Adrenal gland (tissue), 12 donors: ENCODE results near the gene TMEM38A. TPM values are rescaled to one million over a fixed set of nuclear protein-coding genes. Genes with fewer than 3 reads are reported as not detected.
"Not testable (repeated sequence)": the region's sequence is repeated elsewhere in the genome, so short reads cannot be mapped to it uniquely, and the experiment has no call there.

Experiments used
- DNase-seq, 7 donors: peaks; one replicate each; pipeline ENCODE4 v3.0.0-alpha.2; 2019 to 2020
- H3K27ac ChIP-seq, 5 donors: fragments of 200-600 bp; sonication (generic) in 4 of 5; 1 replicate in 3 of 5; 2 replicates in 2 of 5; pipeline versions ENCODE4 v1.5.1 to v1.8.0; 2016 to 2020; ENCODE audit warnings: mild to moderate bottlenecking in 1 of 5
- H3K27me3 ChIP-seq: fragments of 200-600 bp; 2 replicates; pipeline ENCODE4 v1.8.0; 2021
- H3K36me3 ChIP-seq, 2 donors: fragments of 200-600 bp; replicated peaks in 1 of 2; 1 replicate in 1 of 2; 2 replicates in 1 of 2; pipeline versions ENCODE4 v1.5.1 to v1.8.0; 2018 to 2022
- H3K4me1 ChIP-seq, 2 donors: fragments of 200-600 bp; replicated peaks in 1 of 2; 1 replicate in 1 of 2; 2 replicates in 1 of 2; pipeline versions ENCODE4 v1.5.1 to v1.8.0; 2018 to 2021
- H3K4me3 ChIP-seq, 4 donors: fragments of 200-600 bp; sonication (generic) in 3 of 4; one replicate each; pipeline ENCODE4 v1.5.1; 2016 to 2018
- H3K9me3 ChIP-seq, 3 donors: fragments of 200-600 bp; sonication (generic) in 1 of 3; replicated peaks in 1 of 3; 1 replicate in 2 of 3; 2 replicates in 1 of 3; pipeline versions ENCODE4 v1.5.1 to v1.8.0; 2016 to 2021
- CTCF ChIP-seq, 6 experiments: fragments of 450-650 bp in 4 of 6; fragments of 200-600 bp in 2 of 6; sonication (generic) in 1 of 6; IDR thresholded peaks; 1 replicate in 5 of 6; 2 replicates in 1 of 6; pipeline versions ENCODE4 v1.5.1 to v1.8.0; 2016 to 2021; ENCODE audit warnings: antibody characterized with exemption in 6 of 6, mild to moderate bottlenecking in 2 of 6, moderate library complexity in 1 of 6
- POLR2A ChIP-seq, 2 donors: fragments of 450-650 bp; IDR thresholded peaks; one replicate each; pipeline ENCODE4 v1.6.1; 2017; ENCODE audit warnings: antibody characterized with exemption in 2 of 2, mild to moderate bottlenecking in 2 of 2, moderate library complexity in 1 of 2
- WGBS, 4 donors: extraction: QIAGEN DNeasy Blood & Tissue Kit in 2 of 4; methylation state at CpG; one replicate each; pipeline versions ENCODE4 v1.1.5 to v1.1.7; 2013 to 2017; 5-methylcytosine and 5-hydroxymethylcytosine counted together
- intact Hi-C, 2 donors: fragments of 100-400 bp; cut with DNase I; formaldehyde crosslinking; loops; one replicate each; pipeline versions ENCODE4 v1.14.1 to v1.15.0; 2022 to 2023
- polyA plus RNA-seq, 3 donors: library from polyadenylated mRNA; stranded (reverse); fragments of 200-250 nt in 2 of 3; fragments of 350-450 nt in 1 of 3; fragmentation: Illumina TruSeq in 1 of 3; extraction: RNeasy Lipid Tissue Mini Kit (QIAGEN cat#74804) in 1 of 3; gene quantifications; one replicate each; pipeline ENCODE4 v1.2.3, GENCODE V29; 2013 to 2014
- total RNA-seq, 9 donors: library from RNA; depleted of rRNA in 4 of 9; stranded (reverse); fragments of >200 nt in 4 of 9; fragments of 120-200 nt in 1 of 9; fragmentation: NEBNext Ultra II Directional in 1 of 9; extraction: Animal tissue kit (Norgen Biotek cat#: 25700) in 1 of 9; gene quantifications; one replicate each; pipeline versions ENCODE4 v1.1.0 to v1.2.4, GENCODE V29; 2013 to 2023
- donor health status: healthy with polysubstance abuse.
- donor health status: Bipolar disorder and iron deficiency.
- donor health status: DM: yes; HTN: yes; CAD: no.
- donor health status: DM: no; HTN: no; CAD: no.
- donor health status: DM: no; HTN: no; CAD: no.
- donor health status: DM: yes; HTN: yes; CAD: no.

The TMEM38A gene
- total and polyA plus RNA-seq, 12 donors = 2.2 to 10.4 (median 5.9) TPM

- no peaks in the 10 kb centered on the region for H3K36me3 ChIP-seq
- no peaks in the 10 kb centered on the region for H3K9me3 ChIP-seq
- DNase-seq = no peak
- no peaks in the 10 kb centered on the region for H3K27me3 ChIP-seq
- H3K4me3 ChIP-seq = no peak overlapping the region
- H3K4me1 ChIP-seq = no peaks in the 10 kb centered on the region
- no peak overlapping the region for H3K27ac ChIP-seq
- WGBS, 4 donors = 66 to 73% (median 69%) methylated on average over 5 of the region's 5 CpGs
- TF ChIP-seq POLR2A (IDR thresholded peaks at IDR 0.05) = no peak
- intact Hi-C loops = no loop called here
Measured at GRCh38 chr19:16698914-16699313, 38.0 kb downstream of the TMEM38A start.

GRCh38 chr19:16702123-16702522 lies 41.2 kb downstream of the TMEM38A start:
- no peak for TF ChIP-seq POLR2A (IDR thresholded peaks at IDR 0.05)
- no peak for TF ChIP-seq CTCF (IDR thresholded peaks at IDR 0.05)
- H3K4me3 ChIP-seq = no peak overlapping the region
- H3K27ac ChIP-seq = no peak overlapping the region
- no peaks in the 10 kb centered on the region for H3K9me3 ChIP-seq
- H3K36me3 ChIP-seq = no peaks in the 10 kb centered on the region
- no peaks in the 10 kb centered on the region for H3K27me3 ChIP-seq
- H3K4me1 ChIP-seq = no peaks in the 10 kb centered on the region
- intact Hi-C loops = no loop called here
- WGBS, 4 donors = 56 to 72% (median 66%) methylated on average over 4 to 6 of the region's 6 CpGs
- no peak for DNase-seq

GRCh38 chr19:16703677-16704076 lies 42.7 kb downstream of the TMEM38A start:
- Histone ChIP-seq H3K36me3 (no peaks in the 10 kb centered on the region), H3K4me1 (no peaks in the 10 kb centered on the region), H3K4me3 (no peak overlapping the region), H3K27me3 (no peaks in the 10 kb centered on the region), H3K9me3 (no peaks in the 10 kb centered on the region), H3K27ac (no peak overlapping the region)
- 79 to 83% (median 80%) methylated on average over 4 of the region's 4 CpGs for WGBS, 4 donors
- DNase-seq = no peak
- TF ChIP-seq POLR2A (IDR thresholded peaks at IDR 0.05) = no peak
- intact Hi-C loops = no loop called here

GRCh38 chr19:16710870-16711269 lies 49.9 kb downstream of the TMEM38A start:
- DNase-seq, H3K4me3 ChIP-seq, H3K9me3 ChIP-seq, H3K27me3 ChIP-seq, intact Hi-C loops, H3K4me1 ChIP-seq, H3K27ac ChIP-seq, H3K36me3 ChIP-seq: not testable (repeated sequence)

GRCh38 chr19:16712295-16712694 lies 51.4 kb downstream of the TMEM38A start:
- 61 to 74% (median 67%) methylated on average over 9 of the region's 9 CpGs for WGBS, 4 donors
- H3K9me3 ChIP-seq, H3K36me3 ChIP-seq, intact Hi-C loops, DNase-seq, H3K4me1 ChIP-seq, H3K4me3 ChIP-seq, H3K27ac ChIP-seq, H3K27me3 ChIP-seq: not testable (repeated sequence)

GRCh38 chr19:16714702-16715287 lies 53.9 kb downstream of the TMEM38A start:
- H3K36me3 ChIP-seq = no peaks in the 10 kb centered on the region
- peak in 6 of 7 donors; percentile 16 to 62 (median 38) for DNase-seq
- intact Hi-C loops = no loop called here
- no peaks in the 10 kb centered on the region for H3K4me1 ChIP-seq
- H3K27me3 ChIP-seq = no peaks in the 10 kb centered on the region
- no peaks in the 10 kb centered on the region for H3K9me3 ChIP-seq
- WGBS, 4 donors = 22 to 27% (median 27%) methylated on average over 14 of the region's 14 CpGs
- peak; percentile 24 to 66 (median 56) for TF ChIP-seq CTCF (IDR thresholded peaks at IDR 0.05)
- TF ChIP-seq POLR2A (IDR thresholded peaks at IDR 0.05) = no peak
- H3K4me3 ChIP-seq = no peak overlapping the region
- H3K27ac ChIP-seq = no peak overlapping the region
